Heart left ventricle (tissue), 13 donors: ENCODE results near the gene ZNF280B.

Source experiments
- CTCF ChIP-seq, 12 donors: fragments of 200-600 bp; sonication (generic) in 4 of 12; IDR thresholded peaks; one replicate each; pipeline versions ENCODE4 v1.5.0 to v1.8.0; 2018 to 2022; ENCODE audit warnings: antibody characterized with exemption in 12 of 12, mild to moderate bottlenecking in 5 of 12
- POLR2A ChIP-seq, 2 donors: fragments of 450-650 bp; IDR thresholded peaks; one replicate each; pipeline ENCODE4 v1.6.1; 2017; ENCODE audit warnings: antibody characterized with exemption in 2 of 2, mild to moderate bottlenecking in 2 of 2, moderate library complexity in 2 of 2
- donor health status: ischemic (EF 13 %, LVEDD 7.1; RV severe dilation, severe dysfunction).
- donor health status: DM: no; HTN: yes; CAD: no.
- donor health status: DM: no; HTN: no; CAD: no.
- donor health status: ischemic (EF 25% LVEDD 6.9; RV normal size, moderate dysfunction).
- donor health status: ischemic (EF 25% LVEDD 5.7; RV mildly dilated, moderate dysfunction).
- donor health status: ischemic (EF 35%, LVEDD 5.7; RV mildly dilated, moderate dysfunction).
- donor health status: nonischemic (EF 11% LVEDD 7.7; RV severe dilation, severe dysfunction).
- donor health status: DM: yes; HTN: yes; CAD: no.
- donor health status: PGD.
- donor health status: ischemic (EF 29% LVEDD 5.4; RV normal size, mild dysfunction).
- donor health status: nonischemic (EF 23%, LVEDD 6.1; RV moderate dilation, normal function).

- TF ChIP-seq CTCF (IDR thresholded peaks at IDR 0.05): no peak
- TF ChIP-seq POLR2A (IDR thresholded peaks at IDR 0.05): no peak
These were observed 12.4 kb upstream of the ZNF280B start for GRCh38 chr22:22520667-22521602.
